Liver (tissue), 3 donors: Measurements from ENCODE around the gene FRG2B.

Source experiments
- CTCF ChIP-seq: fragments of 150-350 bp; IDR thresholded peaks from 2 replicates; pipeline ENCODE4 v1.5.1; 2017; ENCODE audit warnings: improper control_type of control experiment, low read depth, low read length; ENCODE audit not compliant: missing input control
- GABPA ChIP-seq, 2 donors: IDR thresholded peaks in 1 of 2; conservative IDR thresholded peaks in 1 of 2; 2 replicates each; pipeline ENCODE4 v1.6.1; 2016; ENCODE audit warnings: antibody characterized with exemption in 2 of 2, mild to moderate bottlenecking in 1 of 2, moderate library complexity in 1 of 2
- RAD21 ChIP-seq, 2 donors: IDR thresholded peaks; 2 replicates each; pipeline ENCODE4 v1.6.1; 2016; ENCODE audit warnings: antibody characterized with exemption in 2 of 2, mild to moderate bottlenecking in 2 of 2
- TF ChIP-seq, protein P1 (sequence below): IDR thresholded peaks from 2 replicates; pipeline ENCODE4 v1.6.1; 2016; ENCODE audit warnings: antibody characterized with exemption
- donor health status: healthy.
- donor health status: healthy.

- TF ChIP-seq, protein P1, sequence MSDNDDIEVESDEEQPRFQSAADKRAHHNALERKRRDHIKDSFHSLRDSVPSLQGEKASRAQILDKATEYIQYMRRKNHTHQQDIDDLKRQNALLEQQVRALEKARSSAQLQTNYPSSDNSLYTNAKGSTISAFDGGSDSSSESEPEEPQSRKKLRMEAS = no peak
- TF ChIP-seq GABPA (IDR thresholded peaks at IDR 0.05 in 1 of 2, conservative IDR thresholded peaks at IDR 0.05 in 1 of 2) (no peak), RAD21 (IDR thresholded peaks at IDR 0.05) (no peak), CTCF (no peak)
Observed at GRCh38 chr10:133590226-133590969, 36.2 kb downstream of the FRG2B start.
